Adrenal gland (tissue), 12 donors: ENCODE results near the gene PPIF. TPM values are rescaled to one million over a fixed set of nuclear protein-coding genes. Genes with fewer than 3 reads are reported as not detected.
A peak's percentile ranks its signal among the peaks of the same experiment; 100 is the strongest.

Source experiments
- DNase-seq, 7 donors: peaks; one replicate each; pipeline ENCODE4 v3.0.0-alpha.2; 2019 to 2020
- H3K27ac ChIP-seq, 5 donors: fragments of 200-600 bp; sonication (generic) in 4 of 5; 1 replicate in 3 of 5; 2 replicates in 2 of 5; pipeline versions ENCODE4 v1.5.1 to v1.8.0; 2016 to 2020; ENCODE audit warnings: mild to moderate bottlenecking in 1 of 5
- H3K27me3 ChIP-seq: fragments of 200-600 bp; 2 replicates; pipeline ENCODE4 v1.8.0; 2021
- H3K36me3 ChIP-seq, 2 donors: fragments of 200-600 bp; replicated peaks in 1 of 2; 1 replicate in 1 of 2; 2 replicates in 1 of 2; pipeline versions ENCODE4 v1.5.1 to v1.8.0; 2018 to 2022
- H3K4me1 ChIP-seq, 2 donors: fragments of 200-600 bp; replicated peaks in 1 of 2; 1 replicate in 1 of 2; 2 replicates in 1 of 2; pipeline versions ENCODE4 v1.5.1 to v1.8.0; 2018 to 2021
- H3K4me3 ChIP-seq, 4 donors: fragments of 200-600 bp; sonication (generic) in 3 of 4; one replicate each; pipeline ENCODE4 v1.5.1; 2016 to 2018
- H3K9me3 ChIP-seq, 3 donors: fragments of 200-600 bp; sonication (generic) in 1 of 3; replicated peaks in 1 of 3; 1 replicate in 2 of 3; 2 replicates in 1 of 3; pipeline versions ENCODE4 v1.5.1 to v1.8.0; 2016 to 2021
- POLR2A ChIP-seq, 2 donors: fragments of 450-650 bp; IDR thresholded peaks; one replicate each; pipeline ENCODE4 v1.6.1; 2017; ENCODE audit warnings: antibody characterized with exemption in 2 of 2, mild to moderate bottlenecking in 2 of 2, moderate library complexity in 1 of 2
- WGBS, 4 donors: extraction: QIAGEN DNeasy Blood & Tissue Kit in 2 of 4; methylation state at CpG; one replicate each; pipeline versions ENCODE4 v1.1.5 to v1.1.7; 2013 to 2017; 5-methylcytosine and 5-hydroxymethylcytosine counted together
- intact Hi-C, 2 donors: fragments of 100-400 bp; cut with DNase I; formaldehyde crosslinking; loops; one replicate each; pipeline versions ENCODE4 v1.14.1 to v1.15.0; 2022 to 2023
- polyA plus RNA-seq, 3 donors: library from polyadenylated mRNA; stranded (reverse); fragments of 200-250 nt in 2 of 3; fragments of 350-450 nt in 1 of 3; fragmentation: Illumina TruSeq in 1 of 3; extraction: RNeasy Lipid Tissue Mini Kit (QIAGEN cat#74804) in 1 of 3; gene quantifications; one replicate each; pipeline ENCODE4 v1.2.3, GENCODE V29; 2013 to 2014
- total RNA-seq, 9 donors: library from RNA; depleted of rRNA in 4 of 9; stranded (reverse); fragments of >200 nt in 4 of 9; fragments of 120-200 nt in 1 of 9; fragmentation: NEBNext Ultra II Directional in 1 of 9; extraction: Animal tissue kit (Norgen Biotek cat#: 25700) in 1 of 9; gene quantifications; one replicate each; pipeline versions ENCODE4 v1.1.0 to v1.2.4, GENCODE V29; 2013 to 2023
- TF ChIP-seq, protein P1 (sequence below), 6 experiments: fragments of 450-650 bp in 4 of 6; fragments of 200-600 bp in 2 of 6; sonication (generic) in 1 of 6; IDR thresholded peaks; 1 replicate in 5 of 6; 2 replicates in 1 of 6; pipeline versions ENCODE4 v1.5.1 to v1.8.0; 2016 to 2021; ENCODE audit warnings: antibody characterized with exemption in 6 of 6, mild to moderate bottlenecking in 2 of 6, moderate library complexity in 1 of 6
- donor health status: healthy with polysubstance abuse.
- donor health status: Bipolar disorder and iron deficiency.
- donor health status: DM: yes; HTN: yes; CAD: no.
- donor health status: DM: no; HTN: no; CAD: no.
- donor health status: DM: no; HTN: no; CAD: no.
- donor health status: DM: yes; HTN: yes; CAD: no.

PPIF gene
- total and polyA plus RNA-seq, 12 donors: 43.8 to 619 (median 216) TPM

- 78 to 92% (median 88%) methylated on average over 10 to 14 of the region's 14 CpGs for WGBS, 4 donors
- H3K27ac ChIP-seq: no peak overlapping the region
Observed at GRCh38 chr10:79384773-79385391, 37.6 kb downstream of the PPIF start.

GRCh38 chr10:79385392-79385795, 38.1 kb downstream of the PPIF start:
- no peaks in the 10 kb centered on the region for H3K4me1 ChIP-seq
- H3K27ac ChIP-seq: no peak overlapping the region
- WGBS, 4 donors: 85 to 95% (median 89%) methylated on average over 5 to 9 of the region's 9 CpGs
- no peak for TF ChIP-seq POLR2A (IDR thresholded peaks at IDR 0.05)
- TF ChIP-seq, protein P1, sequence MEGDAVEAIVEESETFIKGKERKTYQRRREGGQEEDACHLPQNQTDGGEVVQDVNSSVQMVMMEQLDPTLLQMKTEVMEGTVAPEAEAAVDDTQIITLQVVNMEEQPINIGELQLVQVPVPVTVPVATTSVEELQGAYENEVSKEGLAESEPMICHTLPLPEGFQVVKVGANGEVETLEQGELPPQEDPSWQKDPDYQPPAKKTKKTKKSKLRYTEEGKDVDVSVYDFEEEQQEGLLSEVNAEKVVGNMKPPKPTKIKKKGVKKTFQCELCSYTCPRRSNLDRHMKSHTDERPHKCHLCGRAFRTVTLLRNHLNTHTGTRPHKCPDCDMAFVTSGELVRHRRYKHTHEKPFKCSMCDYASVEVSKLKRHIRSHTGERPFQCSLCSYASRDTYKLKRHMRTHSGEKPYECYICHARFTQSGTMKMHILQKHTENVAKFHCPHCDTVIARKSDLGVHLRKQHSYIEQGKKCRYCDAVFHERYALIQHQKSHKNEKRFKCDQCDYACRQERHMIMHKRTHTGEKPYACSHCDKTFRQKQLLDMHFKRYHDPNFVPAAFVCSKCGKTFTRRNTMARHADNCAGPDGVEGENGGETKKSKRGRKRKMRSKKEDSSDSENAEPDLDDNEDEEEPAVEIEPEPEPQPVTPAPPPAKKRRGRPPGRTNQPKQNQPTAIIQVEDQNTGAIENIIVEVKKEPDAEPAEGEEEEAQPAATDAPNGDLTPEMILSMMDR (IDR thresholded peaks at IDR 0.05): no peak
- no peaks in the 10 kb centered on the region for H3K27me3 ChIP-seq
- H3K4me3 ChIP-seq: no peak overlapping the region
- peak in 2 of 7 donors; percentile 3 to 38 for DNase-seq
- intact Hi-C loops: no loop called here
- no peaks in the 10 kb centered on the region for H3K9me3 ChIP-seq
- H3K36me3 ChIP-seq: peaks cover 0 to 11% of the 10 kb centered on the region in 2 donors

More at GRCh38 chr10:79384773-79385391, 37.6 kb downstream of the PPIF start:
- no peak for TF ChIP-seq POLR2A (IDR thresholded peaks at IDR 0.05)
- TF ChIP-seq, protein P1 (IDR thresholded peaks at IDR 0.05): no peak
- DNase-seq: peak in 2 of 7 donors; percentile 4 to 6
- Histone ChIP-seq H3K4me1 (peaks cover 0 to 3% of the 10 kb centered on the region in 2 donors), H3K27me3 (no peaks in the 10 kb centered on the region), H3K9me3 (no peaks in the 10 kb centered on the region), H3K4me3 (no peak overlapping the region), H3K36me3 (peaks cover 0 to 11% of the 10 kb centered on the region in 2 donors)
- intact Hi-C loops: no loop called here

DNA sequence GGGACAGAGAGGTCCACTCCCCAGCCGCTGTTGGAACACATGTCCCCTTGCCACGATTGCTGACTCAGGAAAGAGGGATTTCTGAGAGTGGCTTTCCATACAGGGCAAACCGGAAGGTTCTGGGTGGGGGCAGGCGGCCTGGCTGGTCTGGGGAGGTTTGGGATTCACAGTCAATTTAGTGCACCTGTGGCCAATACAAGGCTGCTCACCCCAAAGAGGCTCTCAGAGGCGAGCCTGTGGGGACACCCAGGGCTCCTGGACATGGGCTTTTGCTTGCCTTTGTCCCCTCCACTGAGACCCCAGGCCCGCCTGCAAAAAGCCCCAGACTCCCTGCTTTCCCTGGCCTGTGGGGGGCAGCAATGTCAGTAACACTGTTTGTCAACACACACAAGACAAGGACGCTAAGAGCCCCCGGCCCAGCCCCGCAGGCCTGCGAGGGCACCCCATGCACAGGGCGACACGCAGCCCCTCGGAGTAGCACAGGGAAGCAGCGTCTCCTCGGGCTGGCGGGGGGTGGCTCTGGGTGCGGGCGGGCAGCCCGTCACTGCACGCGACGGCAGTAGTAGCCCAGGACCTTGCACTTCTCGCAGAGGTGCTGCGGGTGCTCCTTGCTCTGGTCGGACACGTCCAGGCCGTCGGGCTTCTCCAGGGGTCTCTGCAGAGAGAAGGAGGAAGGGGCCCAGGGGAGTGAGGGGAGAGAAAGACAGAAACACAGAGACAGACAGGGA, 38.7 kb downstream of the PPIF start:
- 89 to 90% (median 90%) methylated on average over 20 to 28 of the region's 28 CpGs for WGBS, 4 donors
- Histone ChIP-seq H3K27ac (no peak overlapping the region), H3K4me1 (no peaks in the 10 kb centered on the region), H3K36me3 (peaks cover 0 to 11% of the 10 kb centered on the region in 2 donors), H3K27me3 (no peaks in the 10 kb centered on the region), H3K4me3 (no peak overlapping the region), H3K9me3 (no peaks in the 10 kb centered on the region)
- intact Hi-C loops: no loop called here
- peak in 5 of 7 donors; percentile 0 to 46 (median 10) for DNase-seq
- TF ChIP-seq POLR2A (IDR thresholded peaks at IDR 0.05): no peak
- TF ChIP-seq, protein P1 (IDR thresholded peaks at IDR 0.05): no peak

GRCh38 chr10:79386637-79387465, 39.6 kb downstream of the PPIF start:
- WGBS, 4 donors: 78 to 89% (median 85%) methylated on average over 20 to 24 of the region's 24 CpGs
- Histone ChIP-seq H3K27me3 (no peaks in the 10 kb centered on the region), H3K4me3 (no peak overlapping the region), H3K4me1 (no peaks in the 10 kb centered on the region), H3K9me3 (no peaks in the 10 kb centered on the region), H3K27ac (peak overlapping the region in 1 of 5 donors; percentile 52), H3K36me3 (peaks cover 0 to 11% of the 10 kb centered on the region in 2 donors)
- DNase-seq: peak in 6 of 7 donors; percentile 0 to 43 (median 10)
- intact Hi-C loops: no loop called here
- no peak for TF ChIP-seq POLR2A (IDR thresholded peaks at IDR 0.05)
- TF ChIP-seq, protein P1 (IDR thresholded peaks at IDR 0.05): no peak
